ENCODE data around the gene NKAIN2. TPM values are rescaled to one million over a fixed set of nuclear protein-coding genes. Genes with fewer than 3 reads are reported as not detected.

NKAIN2 gene
- total RNA-seq, 1 experiment from 2014 or later: 2.7 TPM

- BruUV-seq (replicated peaks): no TSS peak
- no peaks in the 10 kb centered on the region for H3K9me3 Mint-ChIP-seq (ENCODE audit: unreplicated experiment)
- POLR2A ChIA-PET: interaction anchor here (0.6 to 1.5 kb wide), 8 partner anchors 8 to 652 kb away, joined by 3 to 5 read pairs (median 3); no protein-coding TSS in a partner anchor
- peaks cover 17% of the 10 kb centered on the region for H3K4me1 Mint-ChIP-seq (ENCODE audit: insufficient read depth, unreplicated experiment)
- CTCF ChIA-PET: interaction anchor here (0.6 to 1.3 kb wide), 7 partner anchors 18 to 338 kb away, joined by 3 to 4 read pairs (median 3); no protein-coding TSS in a partner anchor
- intact Hi-C loops (cut with micrococcal nuclease): no loop called here
- H3K4me3 Mint-ChIP-seq (ENCODE audit: unreplicated experiment): peak overlapping the region; percentile 31
- no peaks in the 10 kb centered on the region for H3K27me3 Mint-ChIP-seq (ENCODE audit: insufficient read depth, unreplicated experiment)
- peak; percentile 88 for DNase-seq (ENCODE audit: unreplicated experiment)
- H3K36me3 Mint-ChIP-seq (ENCODE audit: insufficient read depth, unreplicated experiment): no peaks in the 10 kb centered on the region
- TF ChIP-seq CTCF (IDR thresholded peaks at IDR 0.05; ENCODE audit: unreplicated experiment): no peak
- H3K27ac Mint-ChIP-seq (ENCODE audit: low read depth, unreplicated experiment): peak overlapping the region; percentile 84
Measured at GRCh38 chr6:124535746-124536145, 732.1 kb downstream of the NKAIN2 start.

- BruUV-seq (replicated peaks): no TSS peak
- H3K27me3 Mint-ChIP-seq (ENCODE audit: insufficient read depth, unreplicated experiment): no peaks in the 10 kb centered on the region
- H3K4me3 Mint-ChIP-seq (ENCODE audit: unreplicated experiment): peak overlapping the region; percentile 31
- POLR2A ChIA-PET: interaction anchor here (0.7 to 1.5 kb wide), 6 partner anchors 8 to 628 kb away, joined by 3 to 5 read pairs (median 3); no protein-coding TSS in a partner anchor
- CTCF ChIA-PET: interaction anchor here (0.6 to 1.3 kb wide), 6 partner anchors 17 to 337 kb away, joined by 3 to 4 read pairs (median 3); no protein-coding TSS in a partner anchor
- H3K9me3 Mint-ChIP-seq (ENCODE audit: unreplicated experiment): no peaks in the 10 kb centered on the region
- TF ChIP-seq CTCF (IDR thresholded peaks at IDR 0.05; ENCODE audit: unreplicated experiment): no peak
- peaks cover 17% of the 10 kb centered on the region for H3K4me1 Mint-ChIP-seq (ENCODE audit: insufficient read depth, unreplicated experiment)
- peak overlapping the region; percentile 84 for H3K27ac Mint-ChIP-seq (ENCODE audit: low read depth, unreplicated experiment)
- no peaks in the 10 kb centered on the region for H3K36me3 Mint-ChIP-seq (ENCODE audit: insufficient read depth, unreplicated experiment)
- no peak for DNase-seq (ENCODE audit: unreplicated experiment)
- intact Hi-C loops (cut with micrococcal nuclease): no loop called here
Measured at GRCh38 chr6:124536157-124536841, 732.6 kb downstream of the NKAIN2 start.

GRCh38 chr6:124536842-124537191 is 733.2 kb downstream of the NKAIN2 start:
- POLR2A ChIA-PET: no interaction called here
- H3K36me3 Mint-ChIP-seq (ENCODE audit: insufficient read depth, unreplicated experiment): no peaks in the 10 kb centered on the region
- no peak for TF ChIP-seq CTCF (IDR thresholded peaks at IDR 0.05; ENCODE audit: unreplicated experiment)
- BruUV-seq (replicated peaks): no TSS peak
- CTCF ChIA-PET: interaction anchor here (0.9 to 1.3 kb wide), 3 partner anchors 17 to 260 kb away, joined by 3 to 4 read pairs (median 3); no protein-coding TSS in a partner anchor
- peaks cover 17% of the 10 kb centered on the region for H3K4me1 Mint-ChIP-seq (ENCODE audit: insufficient read depth, unreplicated experiment)
- no peak overlapping the region for H3K27ac Mint-ChIP-seq (ENCODE audit: low read depth, unreplicated experiment)
- intact Hi-C loops (cut with micrococcal nuclease): no loop called here
- no peaks in the 10 kb centered on the region for H3K27me3 Mint-ChIP-seq (ENCODE audit: insufficient read depth, unreplicated experiment)
- peak; percentile 46 for DNase-seq (ENCODE audit: unreplicated experiment)
- H3K4me3 Mint-ChIP-seq (ENCODE audit: unreplicated experiment): no peak overlapping the region
- H3K9me3 Mint-ChIP-seq (ENCODE audit: unreplicated experiment): no peaks in the 10 kb centered on the region

GRCh38 chr6:124539096-124539495 is 735.4 kb downstream of the NKAIN2 start:
- no peaks in the 10 kb centered on the region for H3K36me3 Mint-ChIP-seq (ENCODE audit: insufficient read depth, unreplicated experiment)
- BruUV-seq (replicated peaks): no TSS peak

More at GRCh38 chr6:124539096-124539495, 735.4 kb downstream of the NKAIN2 start:
- H3K27me3 Mint-ChIP-seq (ENCODE audit: insufficient read depth, unreplicated experiment): no peaks in the 10 kb centered on the region
- intact Hi-C loops (cut with micrococcal nuclease): no loop called here
- DNase-seq (ENCODE audit: unreplicated experiment): no peak
- CTCF ChIA-PET: no interaction called here
- H3K9me3 Mint-ChIP-seq (ENCODE audit: unreplicated experiment): no peaks in the 10 kb centered on the region
- no peak for TF ChIP-seq CTCF (IDR thresholded peaks at IDR 0.05; ENCODE audit: unreplicated experiment)
- no peak overlapping the region for H3K4me3 Mint-ChIP-seq (ENCODE audit: unreplicated experiment)
- H3K27ac Mint-ChIP-seq (ENCODE audit: low read depth, unreplicated experiment): no peak overlapping the region
- POLR2A ChIA-PET: no interaction called here
- H3K4me1 Mint-ChIP-seq (ENCODE audit: insufficient read depth, unreplicated experiment): peaks cover 17% of the 10 kb centered on the region
